Esophagus muscularis mucosa (tissue), 4 donors: ENCODE data around the gene IQCH. TPM values are rescaled to one million over a fixed set of nuclear protein-coding genes. Genes with fewer than 3 reads are reported as not detected.

ENCODE experiments used
- DNase-seq: peaks from one replicate; pipeline ENCODE4 v3.0.0-alpha.2; 2017; ENCODE audit errors: extremely low spot score
- H3K27ac ChIP-seq, 4 donors: fragments of 200-600 bp; sonication (generic); replicated peaks in 1 of 4; 1 replicate in 3 of 4; 2 replicates in 1 of 4; pipeline ENCODE4 v1.5.1; 2016 to 2019; ENCODE audit warnings: mild to moderate bottlenecking in 1 of 4
- H3K27me3 ChIP-seq, 4 donors: fragments of 200-600 bp; sonication (generic); one replicate each; pipeline versions ENCODE4 v1.5.1 to v1.6.0; 2016 to 2019
- H3K36me3 ChIP-seq, 4 donors: fragments of 200-600 bp; sonication (generic); one replicate each; pipeline ENCODE4 v1.5.1; 2016 to 2019
- H3K4me1 ChIP-seq, 4 donors: fragments of 200-600 bp; sonication (generic); one replicate each; pipeline ENCODE4 v1.5.1; 2016 to 2019
- H3K4me3 ChIP-seq, 4 donors: fragments of 200-600 bp; sonication (generic); 1 replicate in 2 of 4; 2 replicates in 2 of 4; pipeline ENCODE4 v1.5.1; 2016 to 2019; ENCODE audit warnings: mild to moderate bottlenecking in 4 of 4, moderate library complexity in 1 of 4
- H3K9me3 ChIP-seq, 4 donors: fragments of 200-600 bp; sonication (generic); 1 replicate in 3 of 4; 2 replicates in 1 of 4; pipeline ENCODE4 v1.5.1; 2016 to 2019
- EP300 ChIP-seq: sonication (generic); formaldehyde crosslinking; IDR thresholded peaks from one replicate; pipeline ENCODE4 v1.6.1; 2017; ENCODE audit warnings: antibody characterized with exemption
- POLR2A ChIP-seq: fragments of 450-650 bp; IDR thresholded peaks from one replicate; pipeline ENCODE4 v1.6.1; 2017; ENCODE audit warnings: antibody characterized with exemption, moderate library complexity, mild to moderate bottlenecking, low read depth
- POLR2AphosphoS5 ChIP-seq, 2 donors: sonication (generic); formaldehyde crosslinking; IDR thresholded peaks; one replicate each; pipeline ENCODE4 v1.6.1; 2017; ENCODE audit warnings: antibody characterized with exemption in 2 of 2
- WGBS: methylation state at CpG from one replicate; pipeline ENCODE4 v1.1.5; 2018; 5-methylcytosine and 5-hydroxymethylcytosine counted together
- intact Hi-C: fragments of 100-400 bp; cut with DNase I; formaldehyde crosslinking; loops from one replicate; pipeline ENCODE4 v1.15.1; 2023
- total RNA-seq, 4 donors: library from RNA; depleted of rRNA; stranded (reverse); fragments of >200 nt; gene quantifications; one replicate each; pipeline versions ENCODE4 v1.1.0 to v1.2.1, GENCODE V29; 2016
- TF ChIP-seq, protein P1 (sequence below), 3 experiments: fragments of 200-600 bp in 2 of 3; fragments of 450-650 bp in 1 of 3; sonication (generic) in 2 of 3; IDR thresholded peaks; one replicate each; pipeline ENCODE4 v1.5.1; 2017 to 2019; ENCODE audit warnings: antibody characterized with exemption in 3 of 3, mild to moderate bottlenecking in 2 of 3, moderate library complexity in 1 of 3

The IQCH gene
- total RNA-seq, 4 donors from 2014 or later = 0.58 to 2.4 (median 1.2) TPM

DNA sequence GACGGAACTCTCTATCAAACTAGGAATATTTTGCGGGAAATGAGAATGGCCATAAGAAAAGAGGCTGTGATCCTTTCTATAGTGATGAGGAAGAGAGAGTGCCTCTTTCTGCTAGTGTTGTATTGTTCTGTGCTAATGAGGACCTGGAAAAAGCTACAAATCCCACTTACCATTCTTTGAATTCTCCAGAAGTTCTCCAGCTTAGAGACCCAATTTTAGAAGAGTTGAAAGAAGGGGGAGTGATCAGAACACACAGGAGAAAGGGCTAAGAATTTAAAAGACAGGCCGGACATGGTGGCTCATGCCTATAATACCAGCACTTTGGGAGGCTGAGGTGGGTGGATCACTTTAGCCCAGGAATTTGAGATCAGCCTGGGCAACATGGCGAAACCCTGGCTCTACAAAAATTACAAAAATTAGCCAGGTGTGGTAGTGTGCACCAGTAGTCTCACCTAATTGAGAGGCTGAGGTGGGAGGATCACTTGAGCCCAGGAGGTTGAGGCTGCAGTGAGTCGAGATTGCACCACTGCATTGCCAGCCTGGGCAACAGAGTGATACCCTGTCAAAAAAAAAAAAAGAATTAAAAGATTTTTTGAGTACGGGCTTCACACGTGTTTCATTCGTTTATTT is 126.9 kb downstream of the IQCH start:
- H3K36me3 ChIP-seq = no peaks in the 10 kb centered on the region
- no peak for TF ChIP-seq EP300
- no peak for TF ChIP-seq POLR2AphosphoS5 (IDR thresholded peaks at IDR 0.05)
- TF ChIP-seq, protein P1, sequence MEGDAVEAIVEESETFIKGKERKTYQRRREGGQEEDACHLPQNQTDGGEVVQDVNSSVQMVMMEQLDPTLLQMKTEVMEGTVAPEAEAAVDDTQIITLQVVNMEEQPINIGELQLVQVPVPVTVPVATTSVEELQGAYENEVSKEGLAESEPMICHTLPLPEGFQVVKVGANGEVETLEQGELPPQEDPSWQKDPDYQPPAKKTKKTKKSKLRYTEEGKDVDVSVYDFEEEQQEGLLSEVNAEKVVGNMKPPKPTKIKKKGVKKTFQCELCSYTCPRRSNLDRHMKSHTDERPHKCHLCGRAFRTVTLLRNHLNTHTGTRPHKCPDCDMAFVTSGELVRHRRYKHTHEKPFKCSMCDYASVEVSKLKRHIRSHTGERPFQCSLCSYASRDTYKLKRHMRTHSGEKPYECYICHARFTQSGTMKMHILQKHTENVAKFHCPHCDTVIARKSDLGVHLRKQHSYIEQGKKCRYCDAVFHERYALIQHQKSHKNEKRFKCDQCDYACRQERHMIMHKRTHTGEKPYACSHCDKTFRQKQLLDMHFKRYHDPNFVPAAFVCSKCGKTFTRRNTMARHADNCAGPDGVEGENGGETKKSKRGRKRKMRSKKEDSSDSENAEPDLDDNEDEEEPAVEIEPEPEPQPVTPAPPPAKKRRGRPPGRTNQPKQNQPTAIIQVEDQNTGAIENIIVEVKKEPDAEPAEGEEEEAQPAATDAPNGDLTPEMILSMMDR (IDR thresholded peaks at IDR 0.05) = no peak
- TF ChIP-seq POLR2A = no peak
- H3K4me1 ChIP-seq = no peaks in the 10 kb centered on the region
- DNase-seq = no peak
- 92% methylated on average over 8 of the region's 8 CpGs for WGBS
- H3K9me3 ChIP-seq = no peaks in the 10 kb centered on the region
- intact Hi-C loops = no loop called here
- no peaks in the 10 kb centered on the region for H3K27me3 ChIP-seq
- H3K27ac ChIP-seq = no peak overlapping the region
- H3K4me3 ChIP-seq = no peak overlapping the region

DNA sequence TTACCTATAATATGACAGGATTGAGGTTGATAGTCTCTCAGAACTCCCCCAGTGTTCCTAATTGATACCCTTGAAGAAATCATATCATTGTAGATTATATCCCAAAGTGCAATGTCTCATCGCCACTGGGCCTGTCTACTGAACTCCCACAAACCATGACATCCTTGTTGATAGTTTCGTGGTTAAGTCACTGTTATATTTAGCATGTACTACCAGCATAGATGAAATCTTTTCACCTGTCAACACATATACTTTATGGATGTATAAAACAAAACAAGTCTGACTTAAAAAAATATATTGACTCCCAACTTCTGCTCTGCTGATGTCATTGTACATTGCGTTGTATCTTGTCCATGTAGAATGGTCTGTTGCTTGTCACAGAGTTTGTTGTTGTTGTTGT is 128.1 kb downstream of the IQCH start:
- Histone ChIP-seq H3K4me3 (no peak overlapping the region), H3K27ac (no peak overlapping the region), H3K4me1 (no peaks in the 10 kb centered on the region), H3K9me3 (no peaks in the 10 kb centered on the region), H3K36me3 (no peaks in the 10 kb centered on the region), H3K27me3 (no peaks in the 10 kb centered on the region)
- whole genome bisulfite sequencing = 96% methylated on average over 3 of the region's 3 CpGs
- intact Hi-C loops = no loop called here
- DNase-seq = no peak
- TF ChIP-seq, protein P1 (IDR thresholded peaks at IDR 0.05) = no peak
- no peak for TF ChIP-seq EP300
- TF ChIP-seq POLR2A = no peak
- no peak for TF ChIP-seq POLR2AphosphoS5 (IDR thresholded peaks at IDR 0.05)

DNA sequence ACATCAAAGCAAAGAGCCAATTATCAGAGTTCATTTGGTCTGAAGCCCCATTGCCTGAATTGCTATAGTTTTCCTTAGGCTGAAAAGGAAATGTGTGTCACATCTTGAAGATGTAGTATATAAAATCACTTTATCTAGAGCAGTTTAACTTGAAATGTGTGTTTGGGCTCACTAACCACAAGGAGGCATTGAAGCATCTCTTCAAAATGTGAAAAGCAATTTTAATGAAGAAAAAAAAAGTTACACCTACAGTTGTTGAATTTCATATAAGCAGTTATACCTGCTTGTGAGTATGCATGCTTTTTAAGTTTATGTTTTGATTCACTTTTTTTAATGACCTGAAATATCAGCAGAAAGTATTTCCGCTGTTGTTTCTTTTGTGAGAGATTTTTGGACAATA is 129.3 kb downstream of the IQCH start:
- no peaks in the 10 kb centered on the region for H3K9me3 ChIP-seq
- H3K27me3 ChIP-seq = no peaks in the 10 kb centered on the region
- DNase-seq = no peak
- H3K4me3 ChIP-seq = no peak overlapping the region
- H3K36me3 ChIP-seq = no peaks in the 10 kb centered on the region
- intact Hi-C loops = no loop called here
- TF ChIP-seq, protein P1 (IDR thresholded peaks at IDR 0.05) = no peak
- TF ChIP-seq POLR2AphosphoS5 (IDR thresholded peaks at IDR 0.05) = no peak
- no peak for TF ChIP-seq POLR2A
- TF ChIP-seq EP300 = no peak
- no peaks in the 10 kb centered on the region for H3K4me1 ChIP-seq
- no peak overlapping the region for H3K27ac ChIP-seq
- 83% methylated on average over 1 of the region's 1 CpG for WGBS

DNA sequence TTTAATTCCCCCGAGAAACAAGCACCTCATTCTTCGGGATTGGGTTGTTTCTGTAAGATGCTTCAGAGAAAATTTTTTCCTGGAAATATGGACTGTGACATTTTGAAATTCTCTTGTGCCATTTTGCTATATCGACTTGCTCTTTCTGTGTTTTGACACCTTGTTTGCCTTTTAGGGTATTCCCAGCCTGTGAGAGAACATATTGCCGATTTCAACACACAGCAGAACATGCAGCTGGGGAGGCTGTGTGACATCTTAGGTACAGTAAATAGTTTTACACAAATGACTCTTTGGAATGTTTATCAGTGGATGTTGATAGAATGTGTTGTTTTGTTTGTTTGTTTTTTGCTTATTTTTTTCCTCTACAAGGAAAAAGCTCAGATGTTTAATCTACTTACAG is 130.2 kb downstream of the IQCH start:
- no peaks in the 10 kb centered on the region for H3K36me3 ChIP-seq
- no peaks in the 10 kb centered on the region for H3K4me1 ChIP-seq
- no peak overlapping the region for H3K27ac ChIP-seq
- no peaks in the 10 kb centered on the region for H3K9me3 ChIP-seq
- WGBS = 76% methylated on average over 4 of the region's 4 CpGs
- H3K27me3 ChIP-seq = no peaks in the 10 kb centered on the region
- DNase-seq = no peak
- no peak overlapping the region for H3K4me3 ChIP-seq
- TF ChIP-seq POLR2A (no peak), EP300 (no peak), POLR2AphosphoS5 (IDR thresholded peaks at IDR 0.05) (no peak)
- TF ChIP-seq, protein P1 (IDR thresholded peaks at IDR 0.05) = no peak
- intact Hi-C loops = no loop called here

DNA sequence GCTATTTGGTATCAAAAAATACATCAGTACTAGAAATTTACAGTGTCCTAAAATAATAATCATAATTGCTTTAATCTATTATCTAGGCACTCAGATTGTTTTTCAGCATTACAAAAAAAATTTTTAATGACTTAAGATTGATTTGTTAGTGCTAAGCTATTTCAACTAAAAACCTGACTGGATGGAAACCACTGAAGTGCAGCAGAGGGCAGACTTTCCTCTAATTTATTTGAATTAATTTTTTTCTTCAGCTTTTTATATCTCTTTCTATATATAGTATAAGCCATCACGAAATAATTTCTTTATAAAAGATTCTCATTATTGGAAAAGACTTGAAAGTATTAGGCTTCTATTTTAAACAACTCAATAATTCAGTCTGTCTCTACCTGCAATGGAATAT is 131.4 kb downstream of the IQCH start:
- no peaks in the 10 kb centered on the region for H3K27me3 ChIP-seq
- H3K4me3 ChIP-seq = no peak overlapping the region
- no peaks in the 10 kb centered on the region for H3K36me3 ChIP-seq
- TF ChIP-seq, protein P1 (IDR thresholded peaks at IDR 0.05) = no peak
- TF ChIP-seq POLR2A (no peak), EP300 (no peak), POLR2AphosphoS5 (IDR thresholded peaks at IDR 0.05) (no peak)
- H3K4me1 ChIP-seq = no peaks in the 10 kb centered on the region
- 50% methylated on average over 1 of the region's 1 CpG for WGBS
- H3K9me3 ChIP-seq = no peaks in the 10 kb centered on the region
- no peak overlapping the region for H3K27ac ChIP-seq
- DNase-seq = no peak
- intact Hi-C loops = no loop called here
